Glutamatergic neuron (in vitro differentiated cells): ENCODE data around the gene SLC15A1. TPM values are rescaled to one million over a fixed set of nuclear protein-coding genes. Genes with fewer than 3 reads are reported as not detected.

Experiments used
- DNase-seq: peaks from one replicate; pipeline ENCODE4 v3.0.0; 2022
- H3K27ac Mint-ChIP-seq: one replicate; pipeline ENCODE4 v1.8.0; 2020; ENCODE audit warnings: mild to moderate bottlenecking, mixed read lengths, inconsistent platforms; ENCODE audit not compliant: unreplicated experiment
- H3K27me3 Mint-ChIP-seq: one replicate; pipeline ENCODE4 v1.8.0; 2020; ENCODE audit warnings: mild to moderate bottlenecking, moderate library complexity, mixed read lengths, inconsistent platforms; ENCODE audit not compliant: unreplicated experiment
- H3K36me3 Mint-ChIP-seq: one replicate; pipeline ENCODE4 v1.8.0; 2020; ENCODE audit warnings: mild to moderate bottlenecking, mixed read lengths, inconsistent platforms; ENCODE audit not compliant: unreplicated experiment
- H3K4me1 Mint-ChIP-seq: one replicate; pipeline ENCODE4 v1.8.0; 2020; ENCODE audit warnings: mild to moderate bottlenecking, low read depth, mixed read lengths, inconsistent platforms; ENCODE audit not compliant: unreplicated experiment
- H3K4me3 Mint-ChIP-seq: one replicate; pipeline ENCODE4 v1.8.0; 2020; ENCODE audit warnings: mild to moderate bottlenecking, mixed read lengths, inconsistent platforms; ENCODE audit not compliant: unreplicated experiment
- H3K9me3 Mint-ChIP-seq: one replicate; pipeline ENCODE4 v1.8.0; 2020; ENCODE audit warnings: mild to moderate bottlenecking, moderate library complexity, mixed read lengths, inconsistent platforms; ENCODE audit not compliant: unreplicated experiment
- CTCF ChIP-seq: fragments of 200-600 bp; sonication (generic); IDR thresholded peaks from one replicate; pipeline ENCODE4 v1.5.0; 2021; ENCODE audit not compliant: partially characterized antibody, unreplicated experiment
- total RNA-seq: library from RNA; stranded (reverse); fragmentation: NEBNext Ultra II Directional; extraction: Animal tissue kit (Norgen Biotek cat#: 25700); gene quantifications from one replicate; pipeline ENCODE4 v1.2.1, GENCODE V29; 2021; ENCODE audit not compliant: unreplicated experiment

SLC15A1 gene
- total RNA-seq, 1 donor from 2014 or later, result not detected

- H3K4me1 Mint-ChIP-seq, result peaks cover 3% of the 10 kb centered on the region
- no peak overlapping the region for H3K27ac Mint-ChIP-seq
- TF ChIP-seq CTCF, result no peak
- peaks cover 4% of the 10 kb centered on the region for H3K9me3 Mint-ChIP-seq
- DNase-seq, result no peak
- H3K4me3 Mint-ChIP-seq, result no peak overlapping the region
- no peaks in the 10 kb centered on the region for H3K36me3 Mint-ChIP-seq
- H3K27me3 Mint-ChIP-seq, result peaks cover 4% of the 10 kb centered on the region
Measured at GRCh38 chr13:98786023-98786422, 33.6 kb upstream of the SLC15A1 start.

- Mint-ChIP-seq H3K27ac (no peak overlapping the region), H3K9me3 (peaks cover 4% of the 10 kb centered on the region), H3K27me3 (peaks cover 4% of the 10 kb centered on the region), H3K4me1 (peaks cover 3% of the 10 kb centered on the region), H3K4me3 (no peak overlapping the region), H3K36me3 (no peaks in the 10 kb centered on the region)
- DNase-seq, result no peak
- no peak for TF ChIP-seq CTCF
Measured at GRCh38 chr13:98785405-98785804, 32.9 kb upstream of the SLC15A1 start.

DNA sequence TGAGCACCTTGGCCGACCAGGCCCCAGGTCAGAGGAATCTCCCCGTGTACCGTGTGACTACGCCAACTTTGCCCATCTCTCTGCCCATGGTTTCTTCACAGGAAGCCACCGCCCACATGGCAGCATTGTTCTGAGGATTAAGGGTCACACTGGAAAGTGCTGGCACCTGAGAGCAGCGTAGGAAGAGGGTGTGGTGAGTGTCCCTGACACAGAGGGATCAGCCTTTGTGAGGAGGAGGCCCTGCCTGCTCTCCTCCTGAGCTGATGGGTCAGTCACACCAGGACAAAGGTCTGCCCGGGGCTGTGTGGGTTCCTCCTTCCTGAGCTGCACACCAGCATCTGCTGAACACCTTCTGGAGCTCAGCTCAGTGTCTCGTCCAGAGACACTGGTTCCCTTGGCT is 32.2 kb upstream of the SLC15A1 start:
- peaks cover 4% of the 10 kb centered on the region for H3K27me3 Mint-ChIP-seq
- H3K36me3 Mint-ChIP-seq, result no peaks in the 10 kb centered on the region
- H3K4me3 Mint-ChIP-seq, result no peak overlapping the region
- TF ChIP-seq CTCF, result no peak
- peaks cover 4% of the 10 kb centered on the region for H3K9me3 Mint-ChIP-seq
- no peak overlapping the region for H3K27ac Mint-ChIP-seq
- no peak for DNase-seq
- H3K4me1 Mint-ChIP-seq, result peaks cover 3% of the 10 kb centered on the region

- Mint-ChIP-seq H3K27ac (no peak overlapping the region), H3K27me3 (peaks cover 2% of the 10 kb centered on the region), H3K4me1 (peaks cover 3% of the 10 kb centered on the region), H3K36me3 (no peaks in the 10 kb centered on the region), H3K4me3 (no peak overlapping the region), H3K9me3 (peaks cover 4% of the 10 kb centered on the region)
- TF ChIP-seq CTCF, result no peak
- no peak for DNase-seq
Measured at GRCh38 chr13:98783856-98784478, 31.5 kb upstream of the SLC15A1 start.

GRCh38 chr13:98782654-98783053 is 30.2 kb upstream of the SLC15A1 start:
- Mint-ChIP-seq H3K27ac (no peak overlapping the region), H3K4me1 (no peaks in the 10 kb centered on the region), H3K4me3 (no peak overlapping the region), H3K27me3 (peaks cover 2% of the 10 kb centered on the region), H3K9me3 (peaks cover 3% of the 10 kb centered on the region), H3K36me3 (no peaks in the 10 kb centered on the region)
- no peak for DNase-seq
- no peak for TF ChIP-seq CTCF
